GM12878 (cell line): Measurements from ENCODE around the gene PTPRN2. TPM values are rescaled to one million over a fixed set of nuclear protein-coding genes. Genes with fewer than 3 reads are reported as not detected.

ENCODE experiments used
- ATAC-seq: fragments of 200-7000 bp; cut with Tn5 transposase; 3 replicates; pipeline ENCODE4 v1.9.1; 2020; ENCODE audit warnings: mild to moderate bottlenecking, moderate library complexity
- BruUV-seq: library from RNA; stranded (reverse); fragments of 400-500 nt; replicated peaks from 2 replicates; lab custom pipeline; 2021; lab: Mats Ljungman, UMichigan
- CTCF ChIA-PET: fragments of 300-600 bp; sonication (Branson Sonifier 250); formaldehyde crosslinking; extraction: SDS; loops from one replicate; lab custom pipeline; 2021; ENCODE audit warnings: inconsistent platforms; lab: Yijun Ruan, JAX
- POLR2A ChIA-PET: fragments of 350-600 bp; formaldehyde crosslinking; extraction: SDS; loops from one replicate; lab custom pipeline; 2021; ENCODE audit warnings: inconsistent platforms; lab: Charles Lee
- RAD21 ChIA-PET: fragments of 300-600 bp; sonication (Branson Sonifier 250); formaldehyde crosslinking; loops from one replicate; lab custom pipeline; 2023; ENCODE audit warnings: antibody characterized with exemption; ENCODE audit not compliant: unreplicated experiment; lab: Charles Lee
- SMC1A ChIA-PET: fragments of 300-600 bp; sonication (Branson Sonifier 250); formaldehyde crosslinking; loops from one replicate; lab custom pipeline; 2023; ENCODE audit not compliant: unreplicated experiment, uncharacterized antibody; lab: Charles Lee
- DNase-seq: peaks from one replicate; pipeline ENCODE4 v3.0.0-alpha.2; 2011; ENCODE audit warnings: low read depth, low spot score
- FAIRE-seq: peaks from 3 replicates; lab custom pipeline; 2011; peaks lifted over from hg19 to GRCh38; lab: Jason Lieb, UNC
- H2AFZ ChIP-seq: 2 replicates; pipeline ENCODE4 v1.6.0; 2011; ENCODE audit warnings: low read depth, low read length, control low read depth; ENCODE audit not compliant: control insufficient read depth
- H3K27ac ChIP-seq: 2 replicates; pipeline ENCODE4 v1.5.1; 2011; ENCODE audit warnings: control low read depth; ENCODE audit not compliant: control insufficient read depth, insufficient read depth
- H3K27me3 ChIP-seq, 2 experiments: replicated peaks in 1 of 2; 2 replicates each; pipeline versions ENCODE4 v1.6.0 to v1.6.1; 2011; ENCODE audit warnings: low read length in 1 of 2; ENCODE audit not compliant: control insufficient read depth in 2 of 2, insufficient read depth in 2 of 2
- H3K36me3 ChIP-seq, 2 experiments: 2 replicates each; pipeline ENCODE4 v1.5.1; 2011; ENCODE audit warnings: low read length in 1 of 2; ENCODE audit not compliant: control insufficient read depth in 2 of 2, insufficient read depth in 2 of 2
- H3K4me1 ChIP-seq: 2 replicates; pipeline ENCODE4 v1.6.1; 2011; ENCODE audit warnings: mild to moderate bottlenecking, low read length, moderate library complexity, mixed read lengths; ENCODE audit not compliant: control insufficient read depth, insufficient read depth
- H3K4me2 ChIP-seq: 2 replicates; pipeline ENCODE4 v1.6.0; 2011; ENCODE audit warnings: control low read depth; ENCODE audit not compliant: control insufficient read depth, insufficient read depth
- H3K4me3 ChIP-seq: fragments of 200-600 bp; sonication (generic); 2 replicates; pipeline ENCODE4 v1.5.1; 2016
- H3K79me2 ChIP-seq: 2 replicates; pipeline ENCODE4 v1.6.0; 2011; ENCODE audit warnings: low read length; ENCODE audit not compliant: control insufficient read depth, insufficient read depth
- H3K9ac ChIP-seq: 2 replicates; pipeline ENCODE4 v1.8.0; 2011; ENCODE audit warnings: low read length, control low read depth, mixed read lengths; ENCODE audit not compliant: control insufficient read depth, insufficient read depth
- H3K9me3 ChIP-seq: replicated peaks from 3 replicates; pipeline ENCODE4 v1.5.1; 2011; ENCODE audit warnings: mild to moderate bottlenecking, low read length; ENCODE audit not compliant: control insufficient read depth, insufficient read depth
- H4K20me1 ChIP-seq: 2 replicates; pipeline ENCODE4 v1.6.0; 2011; ENCODE audit not compliant: control insufficient read depth, insufficient read depth
- TCF7 ChIP-seq: IDR thresholded peaks from 2 replicates; pipeline ENCODE4 v1.6.1; 2014; ENCODE audit warnings: antibody characterized with exemption, borderline replicate concordance
- WGBS: methylation state at CpG from one replicate; pipeline ENCODE4 v1.1.6; 2016; ENCODE audit warnings: low lambda C conversion rate; ENCODE audit not compliant: insufficient replicate concordance, insufficient coverage; ENCODE audit errors: missing lambda C conversion rate; 5-methylcytosine and 5-hydroxymethylcytosine counted together
- in situ Hi-C: fragments of 300-500 bp; cut with MboI; formaldehyde crosslinking; loops from 9 replicates; pipeline ENCODE4 v1.14.3; 2018; ENCODE audit warnings: mixed read lengths
- intact Hi-C: fragments of 100-400 bp; cut with micrococcal nuclease; formaldehyde crosslinking; loops from one replicate; pipeline ENCODE4 v1.14.2; 2022; ENCODE audit not compliant: unreplicated experiment
- polyA plus RNA-seq, 11 experiments: library from polyadenylated mRNA; depleted of rRNA in 4 of 11; unstranded in 6 of 11; stranded (reverse) in 5 of 11; fragments of >200 nt; fragmentation: Nextera tagmentation in 4 of 11; fragmentation: Illumina TruSeq in 1 of 11; extraction: Ambion mirVana in 4 of 11; extraction: Trizol in 1 of 11; gene quantifications; 1 replicate in 1 of 11; 2 replicates in 10 of 11; pipeline versions ENCODE4 v1.2.1 to v1.2.3, GENCODE V29; 2011 to 2016; ENCODE audit warnings: inconsistent platforms in 2 of 11, missing spikeins in 2 of 11, low read depth in 1 of 11
- total RNA-seq, 4 experiments: library from RNA; depleted of rRNA in 3 of 4; stranded (reverse); fragments of >200 nt in 3 of 4; fragmentation: Illumina TruSeq in 1 of 4; extraction: Trizol in 1 of 4; gene quantifications; 2 replicates each; pipeline versions ENCODE4 v1.2.1 to v1.2.3, GENCODE V29; 2013 to 2021
- TF ChIP-seq, protein P1 (sequence below): fragments of 450-650 bp; IDR thresholded peaks from 2 replicates; pipeline ENCODE4 v1.6.1; 2018; ENCODE audit warnings: borderline replicate concordance, mild to moderate bottlenecking; ENCODE audit not compliant: partially characterized antibody

PTPRN2 gene
- total and polyA plus RNA-seq, 10 of the 15 experiments (the other 5 are each of a cell fraction or from before 2014, with no cell fraction given): 5.4 TPM; not detected in 9

DNA sequence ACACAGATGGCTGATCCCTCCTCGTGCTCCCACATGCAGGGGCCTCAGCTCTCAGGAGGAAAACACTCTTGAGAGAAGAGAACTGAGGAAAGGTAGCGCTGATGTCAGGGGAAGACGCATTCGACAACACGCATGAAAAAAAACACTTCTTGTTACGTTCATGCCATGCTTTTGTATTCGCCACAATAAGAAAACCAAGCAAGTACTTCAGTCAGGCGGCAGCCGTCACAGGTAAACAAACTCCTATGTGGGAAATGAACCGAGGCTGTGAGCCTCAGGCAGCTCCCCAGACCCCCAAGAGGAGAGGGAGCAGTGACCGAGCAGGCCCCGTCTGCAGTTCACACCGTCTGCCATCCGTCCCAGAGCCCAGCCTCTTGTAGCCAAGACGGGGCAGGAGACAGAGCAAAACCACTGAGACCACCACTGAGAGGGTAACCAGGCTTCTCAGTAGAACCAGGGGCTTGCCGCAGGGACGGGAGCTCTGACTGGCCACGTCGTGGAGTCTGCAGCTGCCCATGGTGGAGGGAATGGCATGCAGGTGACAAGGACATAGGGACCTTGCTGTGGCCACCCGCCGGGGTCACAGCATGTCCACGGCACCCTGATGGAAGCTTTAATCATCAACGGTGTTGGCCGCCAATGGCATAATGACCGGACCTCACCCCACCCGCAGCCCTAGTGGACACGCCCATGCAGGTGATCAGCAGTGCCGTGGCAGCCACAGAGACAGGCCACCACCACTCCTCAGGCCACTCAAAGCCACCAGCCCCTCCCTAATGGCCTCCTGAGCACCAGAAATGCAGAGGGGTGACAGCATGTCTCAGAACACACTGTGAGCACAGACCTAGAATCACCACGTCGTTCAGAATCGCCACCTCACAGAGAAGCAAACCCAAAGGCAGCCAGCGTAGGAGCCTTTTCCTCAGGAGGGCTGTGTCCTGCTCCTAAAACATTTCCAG is 304.3 kb downstream of the PTPRN2 start:
- Histone ChIP-seq H3K9me3 (peaks cover 1% of the 10 kb centered on the region; the same call in 1 of the 3 replicates), H3K4me1 (no peaks in the 10 kb centered on the region), H3K9ac (no peak overlapping the region), H3K4me2 (no peak overlapping the region), H3K4me3 (no peak overlapping the region), H3K36me3 (no peaks in the 10 kb centered on the region; a peak in 1 of 4 replicates), H3K27ac (no peak overlapping the region), H2AFZ (no peak overlapping the region), H3K79me2 (no peaks in the 10 kb centered on the region), H3K27me3 (no peaks in the 10 kb centered on the region), H4K20me1 (no peaks in the 10 kb centered on the region)
- WGBS: 58% methylated on average over 32 of the region's 32 CpGs
- DNase-seq: no peak
- ATAC-seq: no peak
- ChIA-PET POLR2A (no interaction called here), RAD21 (no interaction called here), SMC1A (no interaction called here), CTCF (no interaction called here)
- TF ChIP-seq TCF7: no peak
- TF ChIP-seq, protein P1, sequence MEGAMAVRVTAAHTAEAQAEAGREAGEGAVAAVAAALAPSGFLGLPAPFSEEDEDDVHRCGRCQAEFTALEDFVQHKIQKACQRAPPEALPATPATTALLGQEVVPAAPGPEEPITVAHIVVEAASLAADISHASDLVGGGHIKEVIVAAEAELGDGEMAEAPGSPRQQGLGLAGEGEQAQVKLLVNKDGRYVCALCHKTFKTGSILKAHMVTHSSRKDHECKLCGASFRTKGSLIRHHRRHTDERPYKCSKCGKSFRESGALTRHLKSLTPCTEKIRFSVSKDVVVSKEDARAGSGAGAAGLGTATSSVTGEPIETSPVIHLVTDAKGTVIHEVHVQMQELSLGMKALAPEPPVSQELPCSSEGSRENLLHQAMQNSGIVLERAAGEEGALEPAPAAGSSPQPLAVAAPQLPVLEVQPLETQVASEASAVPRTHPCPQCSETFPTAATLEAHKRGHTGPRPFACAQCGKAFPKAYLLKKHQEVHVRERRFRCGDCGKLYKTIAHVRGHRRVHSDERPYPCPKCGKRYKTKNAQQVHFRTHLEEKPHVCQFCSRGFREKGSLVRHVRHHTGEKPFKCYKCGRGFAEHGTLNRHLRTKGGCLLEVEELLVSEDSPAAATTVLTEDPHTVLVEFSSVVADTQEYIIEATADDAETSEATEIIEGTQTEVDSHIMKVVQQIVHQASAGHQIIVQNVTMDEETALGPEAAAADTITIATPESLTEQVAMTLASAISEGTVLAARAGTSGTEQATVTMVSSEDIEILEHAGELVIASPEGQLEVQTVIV: no peak
- no peak for FAIRE-seq
- intact Hi-C loops (no loop called here), in situ Hi-C loops (no loop called here)
- BruUV-seq: no TSS peak
